ENCODE results near the gene BBS7. TPM values are rescaled to one million over a fixed set of nuclear protein-coding genes. Genes with fewer than 3 reads are reported as not detected.

BBS7 gene
- total and polyA plus RNA-seq, 2 donors from 2014 or later = 8.0 to 14.5 TPM

DNA sequence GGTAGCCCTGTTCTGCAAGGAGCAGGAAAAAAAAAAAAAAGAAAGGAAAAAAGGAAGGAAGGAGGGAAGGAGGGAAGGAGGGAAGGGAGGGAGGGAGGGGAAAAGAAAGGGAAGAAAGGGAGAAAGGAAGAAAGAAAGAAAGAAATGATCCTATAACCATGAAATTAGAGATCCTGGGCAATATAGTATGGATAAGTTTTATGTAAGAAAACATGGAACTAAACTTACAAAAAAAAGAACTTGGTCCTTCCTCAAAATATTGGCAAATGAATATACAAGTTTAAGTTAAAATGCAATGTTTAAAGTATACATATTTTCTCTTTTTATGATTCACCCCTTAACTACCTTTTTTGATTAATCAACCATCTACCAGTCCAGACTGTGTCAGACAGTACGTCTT lies 18.9 kb downstream of the BBS7 start:
- H3K4me1 ChIP-seq (ENCODE audit: control insufficient read depth in 2 of 3, insufficient read depth in 2 of 3, low read depth in 1 of 3, low read length in 3 of 3) = no peaks in the 10 kb centered on the region
- TF ChIP-seq CTCF (IDR thresholded peaks at IDR 0.05; ENCODE audit: borderline replicate concordance, extremely low read depth, insufficient read depth) = no peak
- H3K27ac ChIP-seq (ENCODE audit: low read depth in 2 of 2, low read length in 2 of 2) = no peak overlapping the region
- no peak for FAIRE-seq
- no peaks in the 10 kb centered on the region for H3K9me3 ChIP-seq (ENCODE audit: control insufficient read depth in 2 of 3, insufficient read depth in 1 of 3, low read length in 3 of 3)
- H3K4me3 ChIP-seq (ENCODE audit: low read length in 3 of 3) = no peak overlapping the region
- no peaks in the 10 kb centered on the region for H3K27me3 ChIP-seq (ENCODE audit: control insufficient read depth, insufficient read depth, low read length)
- H3K9ac ChIP-seq (ENCODE audit: low read length in 3 of 3) = no peak overlapping the region
- H3K36me3 ChIP-seq (ENCODE audit: control insufficient read depth in 2 of 3, insufficient read depth in 3 of 3, low read length in 3 of 3) = peaks cover 0 to 4% (median 3%) of the 10 kb centered on the region in 3 donors
- intact Hi-C loops (cut with DNase I) = no loop called here
- no peak for DNase-seq

GRCh38 chr4:121846662-121847061 lies 23.6 kb downstream of the BBS7 start:
- FAIRE-seq = no peak
- H3K36me3 ChIP-seq (ENCODE audit: control insufficient read depth in 2 of 3, insufficient read depth in 3 of 3, low read length in 3 of 3) = peaks cover 3 to 7% (median 4%) of the 10 kb centered on the region in 3 donors

GRCh38 chr4:121842862-121843261 lies 27.4 kb downstream of the BBS7 start:
- TF ChIP-seq CTCF (IDR thresholded peaks at IDR 0.05; ENCODE audit: borderline replicate concordance, extremely low read depth, insufficient read depth) = no peak
- H3K36me3 ChIP-seq (ENCODE audit: control insufficient read depth in 2 of 3, insufficient read depth in 3 of 3, low read length in 3 of 3) = peaks cover 3 to 7% (median 4%) of the 10 kb centered on the region in 3 donors
- no peak overlapping the region for H3K4me3 ChIP-seq (ENCODE audit: low read length in 3 of 3)
- intact Hi-C loops (cut with DNase I) = no loop called here
- H3K9me3 ChIP-seq (ENCODE audit: control insufficient read depth in 2 of 3, insufficient read depth in 1 of 3, low read length in 3 of 3) = no peaks in the 10 kb centered on the region
- H3K9ac ChIP-seq (ENCODE audit: low read length in 3 of 3) = no peak overlapping the region
- FAIRE-seq (no peak), DNase-seq (no peak)
- H3K27me3 ChIP-seq (ENCODE audit: control insufficient read depth, insufficient read depth, low read length) = no peaks in the 10 kb centered on the region
- H3K4me1 ChIP-seq (ENCODE audit: control insufficient read depth in 2 of 3, insufficient read depth in 2 of 3, low read depth in 1 of 3, low read length in 3 of 3) = no peaks in the 10 kb centered on the region
- H3K27ac ChIP-seq (ENCODE audit: low read depth in 2 of 2, low read length in 2 of 2) = no peak overlapping the region

More at GRCh38 chr4:121846662-121847061, 23.6 kb downstream of the BBS7 start:
- no peaks in the 10 kb centered on the region for H3K9me3 ChIP-seq (ENCODE audit: control insufficient read depth in 2 of 3, insufficient read depth in 1 of 3, low read length in 3 of 3)
- H3K4me1 ChIP-seq (ENCODE audit: control insufficient read depth in 2 of 3, insufficient read depth in 2 of 3, low read depth in 1 of 3, low read length in 3 of 3) = no peaks in the 10 kb centered on the region
- no peak overlapping the region for H3K27ac ChIP-seq (ENCODE audit: low read depth in 2 of 2, low read length in 2 of 2)
- no peaks in the 10 kb centered on the region for H3K27me3 ChIP-seq (ENCODE audit: control insufficient read depth, insufficient read depth, low read length)
- H3K9ac ChIP-seq (ENCODE audit: low read length in 3 of 3) = no peak overlapping the region
- H3K4me3 ChIP-seq (ENCODE audit: low read length in 3 of 3) = no peak overlapping the region
- no peak for DNase-seq
- intact Hi-C loops (cut with DNase I) = no loop called here
- TF ChIP-seq CTCF (IDR thresholded peaks at IDR 0.05; ENCODE audit: borderline replicate concordance, extremely low read depth, insufficient read depth) = no peak

DNA sequence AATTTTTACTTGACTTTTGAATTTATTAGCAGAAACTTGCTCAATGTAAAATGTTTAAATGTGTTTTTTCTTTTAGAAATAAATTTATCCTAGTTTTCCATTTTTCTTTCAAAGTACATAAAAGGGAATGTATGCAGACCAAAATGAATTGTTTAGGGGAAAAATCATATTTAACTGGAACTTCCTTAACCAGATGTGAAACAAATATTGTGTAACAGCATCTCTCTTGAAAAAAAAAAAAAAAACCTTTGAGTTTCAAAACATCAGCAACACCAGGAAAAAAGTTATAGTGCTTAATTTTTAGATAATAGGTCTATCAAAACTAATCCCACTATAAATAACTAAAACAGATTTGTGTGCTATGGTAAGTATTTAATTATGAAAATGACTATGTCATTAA lies 32.1 kb downstream of the BBS7 start:
- H3K27ac ChIP-seq (ENCODE audit: low read depth in 2 of 2, low read length in 2 of 2) = no peak overlapping the region
- H3K4me3 ChIP-seq (ENCODE audit: low read length in 3 of 3) = no peak overlapping the region
- FAIRE-seq (peak; percentile 64), DNase-seq (no peak)
- no peaks in the 10 kb centered on the region for H3K4me1 ChIP-seq (ENCODE audit: control insufficient read depth in 2 of 3, insufficient read depth in 2 of 3, low read depth in 1 of 3, low read length in 3 of 3)
- intact Hi-C loops (cut with DNase I) = no loop called here
- no peaks in the 10 kb centered on the region for H3K27me3 ChIP-seq (ENCODE audit: control insufficient read depth, insufficient read depth, low read length)
- no peaks in the 10 kb centered on the region for H3K9me3 ChIP-seq (ENCODE audit: control insufficient read depth in 2 of 3, insufficient read depth in 1 of 3, low read length in 3 of 3)
- no peak for TF ChIP-seq CTCF (IDR thresholded peaks at IDR 0.05; ENCODE audit: borderline replicate concordance, extremely low read depth, insufficient read depth)
- no peak overlapping the region for H3K9ac ChIP-seq (ENCODE audit: low read length in 3 of 3)
- H3K36me3 ChIP-seq (ENCODE audit: control insufficient read depth in 2 of 3, insufficient read depth in 3 of 3, low read length in 3 of 3) = peaks cover 0 to 2% (median 0%) of the 10 kb centered on the region in 3 donors
